Testis (tissue), 3 donors: Measurements from ENCODE around the gene GPR135. TPM values are rescaled to one million over a fixed set of nuclear protein-coding genes. Genes with fewer than 3 reads are reported as not detected.

Experiments used
- DNase-seq: peaks from one replicate; pipeline ENCODE4 v3.0.0-alpha.2; 2019
- H3K27ac ChIP-seq, 2 donors: fragments of 200-600 bp; sonication (generic); one replicate each; pipeline ENCODE4 v1.5.1; 2019
- H3K27me3 ChIP-seq: fragments of 200-600 bp; sonication (generic); one replicate; pipeline ENCODE4 v1.5.1; 2019
- H3K36me3 ChIP-seq: fragments of 200-600 bp; sonication (generic); one replicate; pipeline ENCODE4 v1.5.1; 2017; ENCODE audit warnings: low read depth; ENCODE audit errors: missing control alignments
- H3K4me1 ChIP-seq: fragments of 200-600 bp; sonication (generic); one replicate; pipeline ENCODE4 v1.5.1; 2019
- H3K4me3 ChIP-seq, 2 donors: fragments of 200-600 bp; sonication (generic); one replicate each; pipeline ENCODE4 v1.5.1; 2017 to 2019
- H3K9me3 ChIP-seq: fragments of 200-600 bp; sonication (generic); one replicate; pipeline ENCODE4 v1.5.1; 2017
- CTCF ChIP-seq, 3 experiments: fragments of 450-650 bp in 2 of 3; fragments of 200-600 bp in 1 of 3; sonication (generic) in 1 of 3; IDR thresholded peaks; one replicate each; pipeline ENCODE4 v1.5.1; 2016 to 2019; ENCODE audit warnings: antibody characterized with exemption in 3 of 3, mild to moderate bottlenecking in 2 of 3, moderate library complexity in 1 of 3
- POLR2A ChIP-seq: fragments of 450-650 bp; IDR thresholded peaks from one replicate; pipeline ENCODE4 v1.6.1; 2017; ENCODE audit warnings: antibody characterized with exemption, mild to moderate bottlenecking, moderate library complexity
- WGBS, 2 donors: methylation state at CpG; one replicate each; pipeline ENCODE4 v1.1.5; 2018; 5-methylcytosine and 5-hydroxymethylcytosine counted together
- intact Hi-C: fragments of 100-400 bp; cut with DNase I; formaldehyde crosslinking; loops from one replicate; pipeline ENCODE4 v1.15.1; 2023; ENCODE audit warnings: low total_unique reads
- polyA plus RNA-seq: library from polyadenylated mRNA; stranded (reverse); fragments of 350-450 nt; fragmentation: Illumina TruSeq; extraction: RNeasy Lipid Tissue Mini Kit (QIAGEN cat#74804); gene quantifications from one replicate; pipeline ENCODE4 v1.2.3, GENCODE V29; 2014; ENCODE audit warnings: low read depth, low replicate concordance; ENCODE audit not compliant: insufficient read depth
- total RNA-seq, 2 donors: library from RNA; depleted of rRNA; stranded (reverse); fragments of >200 nt; gene quantifications; one replicate each; pipeline ENCODE4 v1.2.3, GENCODE V29; 2016

GPR135 gene
- total and polyA plus RNA-seq, 3 donors from 2014 or later, result 25.8 to 71.2 (median 33.1) TPM

DNA sequence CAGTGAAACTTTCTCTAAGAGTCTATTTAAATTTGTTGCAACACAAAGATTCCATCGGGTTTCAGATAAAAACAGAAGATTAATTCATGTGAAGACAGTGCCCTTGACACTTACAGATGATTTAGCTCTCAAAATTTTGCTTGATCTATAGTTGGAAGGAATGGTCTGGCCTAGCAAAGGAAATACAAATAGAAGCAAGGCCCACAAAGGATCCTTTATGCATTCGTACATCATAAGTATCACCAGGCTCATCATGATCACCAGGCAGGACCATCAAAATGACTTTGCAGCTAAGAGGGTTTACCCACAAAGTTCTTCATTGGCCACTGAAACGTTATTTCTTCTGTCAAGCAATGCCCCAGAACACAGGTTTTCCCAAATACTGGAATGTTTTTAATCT is 43.9 kb upstream of the GPR135 start:
- H3K4me1 ChIP-seq, result no peaks in the 10 kb centered on the region
- WGBS, 2 donors, result 70 to 71% methylated on average over 3 of the region's 3 CpGs
- intact Hi-C loops, result no loop called here
- H3K27me3 ChIP-seq, result no peaks in the 10 kb centered on the region
- no peaks in the 10 kb centered on the region for H3K9me3 ChIP-seq
- H3K36me3 ChIP-seq, result no peaks in the 10 kb centered on the region
- no peak overlapping the region for H3K27ac ChIP-seq
- no peak overlapping the region for H3K4me3 ChIP-seq
- no peak for TF ChIP-seq CTCF (IDR thresholded peaks at IDR 0.05)
- no peak for TF ChIP-seq POLR2A
- no peak for DNase-seq

- TF ChIP-seq CTCF (IDR thresholded peaks at IDR 0.05) (no peak), POLR2A (no peak)
- H3K9me3 ChIP-seq, result no peaks in the 10 kb centered on the region
- no peaks in the 10 kb centered on the region for H3K36me3 ChIP-seq
- H3K27ac ChIP-seq, result no peak overlapping the region
- H3K27me3 ChIP-seq, result no peaks in the 10 kb centered on the region
- DNase-seq, result no peak
- WGBS, 2 donors, result 85 to 97% methylated on average over 3 of the region's 3 CpGs
- intact Hi-C loops, result no loop called here
- no peak overlapping the region for H3K4me3 ChIP-seq
- no peaks in the 10 kb centered on the region for H3K4me1 ChIP-seq
Measured at GRCh38 chr14:59507752-59508103, 42.5 kb upstream of the GPR135 start.

- no peaks in the 10 kb centered on the region for H3K9me3 ChIP-seq
- no peak overlapping the region for H3K27ac ChIP-seq
- TF ChIP-seq POLR2A (no peak), CTCF (IDR thresholded peaks at IDR 0.05) (peak; percentile 52 to 71 (median 67))
- H3K4me3 ChIP-seq, result no peak overlapping the region
- H3K4me1 ChIP-seq, result no peaks in the 10 kb centered on the region
- no peaks in the 10 kb centered on the region for H3K36me3 ChIP-seq
- H3K27me3 ChIP-seq, result no peaks in the 10 kb centered on the region
- intact Hi-C loops, result no loop called here
- DNase-seq, result peak; percentile 85
Measured at GRCh38 chr14:59507063-59507751, 42.0 kb upstream of the GPR135 start.

GRCh38 chr14:59503256-59503655 is 38.1 kb upstream of the GPR135 start:
- WGBS, 2 donors, result 60 to 67% methylated on average over 4 of the region's 4 CpGs
- H3K27me3 ChIP-seq, result no peaks in the 10 kb centered on the region
- H3K9me3 ChIP-seq, result no peaks in the 10 kb centered on the region
- no peak overlapping the region for H3K4me3 ChIP-seq
- TF ChIP-seq POLR2A, result no peak
- TF ChIP-seq CTCF (IDR thresholded peaks at IDR 0.05), result no peak
- intact Hi-C loops, result no loop called here
- no peak for DNase-seq
- H3K36me3 ChIP-seq, result no peaks in the 10 kb centered on the region
- H3K27ac ChIP-seq, result no peak overlapping the region
- H3K4me1 ChIP-seq, result no peaks in the 10 kb centered on the region

- H3K9me3 ChIP-seq, result no peaks in the 10 kb centered on the region
- WGBS, 2 donors, result 86 to 92% methylated on average over 3 of the region's 3 CpGs
- H3K4me1 ChIP-seq, result no peaks in the 10 kb centered on the region
- H3K36me3 ChIP-seq, result no peaks in the 10 kb centered on the region
- TF ChIP-seq POLR2A (no peak), CTCF (IDR thresholded peaks at IDR 0.05) (no peak)
- H3K27me3 ChIP-seq, result no peaks in the 10 kb centered on the region
- H3K27ac ChIP-seq, result no peak overlapping the region
- no peak for DNase-seq
- intact Hi-C loops, result no loop called here
- no peak overlapping the region for H3K4me3 ChIP-seq
Measured at GRCh38 chr14:59500732-59501131, 35.6 kb upstream of the GPR135 start.
